ENCODE measurements around the gene TET3.

The TET3 gene

DNA sequence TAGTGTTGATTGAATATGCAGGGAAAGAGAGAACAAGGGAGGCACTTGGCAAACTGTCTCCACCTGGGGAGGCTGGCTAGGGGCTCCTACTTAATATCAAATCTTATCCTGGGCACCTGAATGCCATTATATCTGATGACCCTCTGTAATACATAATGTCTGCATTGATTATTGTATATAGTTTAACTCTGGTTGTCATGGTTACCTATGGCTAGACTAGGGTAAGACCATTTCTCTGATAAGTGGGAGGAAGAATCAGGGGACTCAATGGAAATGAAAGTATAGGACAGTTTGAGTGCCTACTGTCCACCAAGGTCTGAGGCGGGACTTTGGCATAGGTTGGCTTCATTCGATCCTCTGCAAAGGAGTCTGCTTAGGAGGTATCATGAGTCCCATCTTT lies 7.2 kb upstream of the TET3 start:
- TF ChIP-seq CTCF (IDR thresholded peaks at IDR 0.05) = no peak

- no peak for TF ChIP-seq CTCF (IDR thresholded peaks at IDR 0.05)
These were observed 5.7 kb upstream of the TET3 start for GRCh38 chr2:73979021-73979420.

DNA sequence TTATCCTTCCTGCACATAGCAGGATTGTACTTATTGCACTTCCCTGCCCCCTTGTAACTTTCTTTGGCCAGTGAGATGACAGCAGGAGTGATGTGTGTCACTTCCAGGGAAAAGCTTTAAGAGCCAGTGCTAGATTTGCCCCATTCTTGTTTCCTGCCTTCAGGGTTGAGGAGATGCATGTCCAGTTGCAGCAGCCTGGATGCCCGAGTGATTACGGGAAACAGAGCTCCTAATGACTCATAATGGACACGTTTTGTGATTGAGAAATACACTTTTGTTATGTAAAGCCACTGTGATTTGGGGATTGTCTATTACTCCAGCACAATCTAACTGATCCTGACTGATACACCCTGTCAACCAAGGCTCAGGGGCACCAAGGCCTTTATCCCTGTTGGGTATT lies 5.0 kb upstream of the TET3 start:
- TF ChIP-seq CTCF (IDR thresholded peaks at IDR 0.05) = no peak

DNA sequence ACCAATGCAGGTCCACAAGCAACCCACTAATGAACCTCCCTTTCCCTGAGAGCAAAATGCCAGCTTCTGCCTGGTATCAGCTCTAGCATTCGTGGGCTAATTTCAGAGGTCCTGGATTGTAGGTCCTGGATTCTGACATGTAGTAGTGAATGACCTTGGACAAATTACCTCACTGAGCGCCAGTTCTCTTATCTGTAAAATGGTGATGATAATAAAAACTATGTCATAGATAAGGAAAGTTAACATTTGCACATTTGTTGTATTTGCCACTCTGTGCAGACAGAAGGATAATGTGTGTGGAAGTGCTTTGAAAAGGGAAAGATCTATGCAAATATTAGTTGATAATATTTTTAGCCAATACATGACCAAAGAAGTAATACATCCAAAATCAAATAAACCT lies 4.1 kb upstream of the TET3 start:
- no peak for TF ChIP-seq CTCF (IDR thresholded peaks at IDR 0.05)

DNA sequence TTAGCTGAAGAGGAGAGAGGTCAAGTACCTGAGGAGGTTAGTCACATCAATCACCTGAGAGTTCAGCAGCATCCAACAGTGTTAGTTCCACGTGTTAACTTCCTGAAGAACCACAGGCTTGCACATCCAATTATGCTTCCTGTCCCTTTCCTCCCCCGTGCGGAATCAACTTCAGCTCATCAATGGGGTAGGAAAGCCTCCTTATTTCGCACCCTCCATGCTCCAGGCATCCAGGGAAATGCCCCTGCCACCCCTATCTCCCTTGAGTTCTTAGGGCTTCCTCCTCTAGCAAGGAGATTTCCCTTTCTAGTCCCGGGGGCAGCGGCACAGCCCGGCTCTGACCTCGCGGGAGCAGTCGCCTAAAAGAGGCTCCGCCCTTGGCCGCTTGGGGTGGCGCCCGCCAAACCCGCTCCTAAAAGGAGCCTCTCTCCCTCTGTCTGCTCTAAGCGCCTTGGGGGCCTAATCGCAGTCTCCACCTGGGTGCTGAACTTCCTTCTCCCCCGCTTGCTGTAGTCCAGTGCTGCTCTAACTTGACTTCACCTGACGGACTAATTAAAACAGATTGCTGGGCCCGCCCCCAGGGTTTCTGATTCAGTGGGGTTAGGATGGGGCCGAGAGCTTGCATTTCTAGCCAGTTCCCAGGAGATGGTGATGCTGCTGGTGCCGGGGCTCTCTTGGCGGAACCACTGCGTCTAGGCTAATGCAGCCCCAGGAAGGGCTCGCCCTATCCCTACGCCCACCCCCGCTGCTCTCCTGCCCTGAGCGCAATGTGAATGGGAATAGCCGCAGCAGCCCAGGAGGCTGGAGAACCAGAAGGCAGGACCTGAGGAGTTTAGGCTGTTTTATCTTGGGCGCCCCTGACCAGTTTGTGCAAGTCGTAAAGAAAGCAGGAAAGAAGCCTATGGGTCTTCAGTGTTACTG lies 3.4 kb upstream of the TET3 start:
- no peak for TF ChIP-seq CTCF (IDR thresholded peaks at IDR 0.05)

DNA sequence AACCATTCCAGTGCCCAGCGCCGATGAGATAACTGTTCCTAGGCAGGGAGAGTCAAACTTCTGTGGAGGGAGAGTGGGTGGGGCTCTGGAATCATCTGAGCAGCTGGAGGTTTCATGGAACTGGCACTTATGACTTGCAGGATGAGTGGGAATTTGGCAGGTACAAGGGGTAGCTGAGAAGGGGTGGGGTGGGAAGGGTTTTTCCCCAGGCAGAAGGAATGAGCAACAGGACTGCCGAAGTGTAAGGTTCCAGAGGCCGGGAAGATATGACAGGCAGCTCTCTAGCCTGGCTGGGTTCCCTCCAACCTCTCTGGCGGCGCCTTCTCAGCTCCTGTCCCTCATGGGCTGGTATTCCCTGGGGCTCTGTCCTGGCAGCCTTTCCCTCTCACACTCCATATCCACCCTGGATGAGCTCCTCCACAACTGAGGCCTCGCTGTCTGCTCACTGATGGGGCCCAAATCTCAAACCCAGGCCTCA lies 2.5 kb upstream of the TET3 start:
- TF ChIP-seq CTCF (IDR thresholded peaks at IDR 0.05) = no peak

GRCh38 chr2:73983322-73984202 lies 1.1 kb upstream of the TET3 start:
- no peak for TF ChIP-seq CTCF (IDR thresholded peaks at IDR 0.05)

All from LNCAP (cell line).